ENCODE measurements around the gene SYTL1.

SYTL1 gene

GRCh38 chr1:27365372-27366112 lies 23.7 kb downstream of the SYTL1 start:
- H3K9me3 ChIP-seq (ENCODE audit: control insufficient read depth, low read length) = no peaks in the 10 kb centered on the region
- peaks cover 15% of the 10 kb centered on the region for H3K4me1 ChIP-seq (ENCODE audit: control insufficient read depth, insufficient read depth, low read length, poor library complexity, severe bottlenecking)
- WGBS, 2 experiments (ENCODE audit: insufficient coverage in 2 of 2) = 8 to 11% methylated on average over 28 to 32 of the region's 40 CpGs
- peak overlapping the region; percentile 92 for H3K27ac ChIP-seq (ENCODE audit: low read depth, low read length, severe bottlenecking)
- peak overlapping the region; percentile 67 for H3K4me3 ChIP-seq (ENCODE audit: extremely low read depth, insufficient read depth, low read length, poor library complexity, severe bottlenecking)
- peaks cover 9% of the 10 kb centered on the region for H3K36me3 ChIP-seq (ENCODE audit: control insufficient read depth, insufficient read depth, low read length)

- H3K4me1 ChIP-seq (ENCODE audit: control insufficient read depth, insufficient read depth, low read length, poor library complexity, severe bottlenecking) = peaks cover 15% of the 10 kb centered on the region
- peaks cover 8% of the 10 kb centered on the region for H3K36me3 ChIP-seq (ENCODE audit: control insufficient read depth, insufficient read depth, low read length)
- peak overlapping the region; percentile 92 for H3K27ac ChIP-seq (ENCODE audit: low read depth, low read length, severe bottlenecking)
- peak overlapping the region; percentile 67 for H3K4me3 ChIP-seq (ENCODE audit: extremely low read depth, insufficient read depth, low read length, poor library complexity, severe bottlenecking)
- no peaks in the 10 kb centered on the region for H3K9me3 ChIP-seq (ENCODE audit: control insufficient read depth, low read length)
- 0% methylated on average over 13 to 28 of the region's 30 CpGs for WGBS, 2 experiments (ENCODE audit: insufficient coverage in 2 of 2)
Observed at GRCh38 chr1:27366113-27366410, 24.2 kb downstream of the SYTL1 start.

GRCh38 chr1:27366411-27367159 lies 24.8 kb downstream of the SYTL1 start, which contains the start of gene MAP3K6:
MAP3K6 (minus strand) TSS chr1:27366961; CDS start chr1:27366597, 364 bp downstream.
- peak within 1 kb of the TSS; percentile 92 for H3K27ac ChIP-seq (ENCODE audit: low read depth, low read length, severe bottlenecking)

GRCh38 chr1:27367160-27367650 lies 25.4 kb downstream of the SYTL1 start:
- Histone ChIP-seq H3K27ac (ENCODE audit: low read depth, low read length, severe bottlenecking) (peak overlapping the region; percentile 92), H3K36me3 (ENCODE audit: control insufficient read depth, insufficient read depth, low read length) (peaks cover 4% of the 10 kb centered on the region), H3K4me3 (ENCODE audit: extremely low read depth, insufficient read depth, low read length, poor library complexity, severe bottlenecking) (peak overlapping the region; percentile 67), H3K9me3 (ENCODE audit: control insufficient read depth, low read length) (no peaks in the 10 kb centered on the region), H3K4me1 (ENCODE audit: control insufficient read depth, insufficient read depth, low read length, poor library complexity, severe bottlenecking) (peaks cover 15% of the 10 kb centered on the region)
- WGBS, 2 experiments (ENCODE audit: insufficient coverage in 2 of 2) = 45 to 52% methylated on average over 8 of the region's 8 CpGs

More at GRCh38 chr1:27366411-27367159, 24.8 kb downstream of the SYTL1 start, which contains the start of gene MAP3K6:
- Histone ChIP-seq H3K9me3 (ENCODE audit: control insufficient read depth, low read length) (no peaks in the 10 kb centered on the region), H3K36me3 (ENCODE audit: control insufficient read depth, insufficient read depth, low read length) (peaks cover 4% of the 10 kb centered on the region), H3K4me1 (ENCODE audit: control insufficient read depth, insufficient read depth, low read length, poor library complexity, severe bottlenecking) (peaks cover 15% of the 10 kb centered on the region), H3K4me3 (ENCODE audit: extremely low read depth, insufficient read depth, low read length, poor library complexity, severe bottlenecking) (peak within 1 kb of the TSS; percentile 67)
- 0% methylated on average over 55 to 65 of the region's 67 CpGs for WGBS, 2 experiments (ENCODE audit: insufficient coverage in 2 of 2)

- peaks cover 15% of the 10 kb centered on the region for H3K4me1 ChIP-seq (ENCODE audit: control insufficient read depth, insufficient read depth, low read length, poor library complexity, severe bottlenecking)
- H3K4me3 ChIP-seq (ENCODE audit: extremely low read depth, insufficient read depth, low read length, poor library complexity, severe bottlenecking) = no peak overlapping the region
- 86 to 88% methylated on average over 13 of the region's 13 CpGs for WGBS, 2 experiments (ENCODE audit: insufficient coverage in 2 of 2)
Observed at GRCh38 chr1:27368869-27369582, 27.2 kb downstream of the SYTL1 start.

GRCh38 chr1:27372022-27372807 lies 30.4 kb downstream of the SYTL1 start:
- Histone ChIP-seq H3K27ac (ENCODE audit: low read depth, low read length, severe bottlenecking) (no peak overlapping the region), H3K4me1 (ENCODE audit: control insufficient read depth, insufficient read depth, low read length, poor library complexity, severe bottlenecking) (peaks cover 5% of the 10 kb centered on the region), H3K4me3 (ENCODE audit: extremely low read depth, insufficient read depth, low read length, poor library complexity, severe bottlenecking) (no peak overlapping the region), H3K36me3 (ENCODE audit: control insufficient read depth, insufficient read depth, low read length) (no peaks in the 10 kb centered on the region), H3K9me3 (ENCODE audit: control insufficient read depth, low read length) (no peaks in the 10 kb centered on the region)
- WGBS, 2 experiments (ENCODE audit: insufficient coverage in 2 of 2) = 93 to 100% methylated on average over 11 to 13 of the region's 19 CpGs

More at GRCh38 chr1:27368869-27369582, 27.2 kb downstream of the SYTL1 start:
- Histone ChIP-seq H3K27ac (ENCODE audit: low read depth, low read length, severe bottlenecking) (no peak overlapping the region), H3K36me3 (ENCODE audit: control insufficient read depth, insufficient read depth, low read length) (no peaks in the 10 kb centered on the region), H3K9me3 (ENCODE audit: control insufficient read depth, low read length) (no peaks in the 10 kb centered on the region)

GRCh38 chr1:27372808-27373690 lies 31.2 kb downstream of the SYTL1 start:
- H3K9me3 ChIP-seq (ENCODE audit: control insufficient read depth, low read length) = no peaks in the 10 kb centered on the region

GRCh38 chr1:27374362-27375086 lies 32.7 kb downstream of the SYTL1 start, which contains the start of gene FCN3:
FCN3 (minus strand) TSS chr1:27374824; CDS start chr1:27374818, 6 bp downstream.
- WGBS, 2 experiments (ENCODE audit: insufficient coverage in 2 of 2) = 75 to 79% methylated on average over 1 to 2 of the region's 4 CpGs
- H3K27ac ChIP-seq (ENCODE audit: low read depth, low read length, severe bottlenecking) = no peak within 1 kb of the TSS
- H3K4me3 ChIP-seq (ENCODE audit: extremely low read depth, insufficient read depth, low read length, poor library complexity, severe bottlenecking) = peak within 1 kb of the TSS; percentile 12
- no peaks in the 10 kb centered on the region for H3K4me1 ChIP-seq (ENCODE audit: control insufficient read depth, insufficient read depth, low read length, poor library complexity, severe bottlenecking)
- H3K36me3 ChIP-seq (ENCODE audit: control insufficient read depth, insufficient read depth, low read length) = no peaks in the 10 kb centered on the region
- H3K9me3 ChIP-seq (ENCODE audit: control insufficient read depth, low read length) = no peaks in the 10 kb centered on the region

More at GRCh38 chr1:27372808-27373690, 31.2 kb downstream of the SYTL1 start:
- Histone ChIP-seq H3K4me1 (ENCODE audit: control insufficient read depth, insufficient read depth, low read length, poor library complexity, severe bottlenecking) (no peaks in the 10 kb centered on the region), H3K27ac (ENCODE audit: low read depth, low read length, severe bottlenecking) (no peak overlapping the region), H3K4me3 (ENCODE audit: extremely low read depth, insufficient read depth, low read length, poor library complexity, severe bottlenecking) (peak overlapping the region; percentile 8), H3K36me3 (ENCODE audit: control insufficient read depth, insufficient read depth, low read length) (no peaks in the 10 kb centered on the region)
- WGBS, 2 experiments (ENCODE audit: insufficient coverage in 2 of 2) = 91 to 94% methylated on average over 10 of the region's 11 CpGs
